ENCODE results near the gene GPR137. TPM values are rescaled to one million over a fixed set of nuclear protein-coding genes. Genes with fewer than 3 reads are reported as not detected.

Gene GPR137
- polyA plus RNA-seq, 2 of the 4 experiments (the other 2 are of a cell fraction): 11.0 to 37.4 TPM

- no peak for TF ChIP-seq FOXS1 (CRISPR knock-in tag; IDR thresholded peaks at IDR 0.05)
- no peak for TF ChIP-seq ZSCAN20 (CRISPR knock-in tag; IDR thresholded peaks at IDR 0.05)
- peak; percentile 52 for TF ChIP-seq PBX3 (IDR thresholded peaks at IDR 0.05)
- TF ChIP-seq POLR2A (IDR thresholded peaks at IDR 0.05; ENCODE audit: low read length): no peak
- peak; percentile 100 for TF ChIP-seq ZFP36 (IDR thresholded peaks at IDR 0.05; ENCODE audit: borderline replicate concordance, partially characterized antibody)
These were observed 16.6 kb upstream of the GPR137 start (continued) for GRCh38 chr11:64268893-64269539.

GRCh38 chr11:64269540-64270220 is 16.0 kb upstream of the GPR137 start:
- Histone ChIP-seq H3K4me1 (peaks cover 32% of the 10 kb centered on the region), H3K4me2 (peak overlapping the region; percentile 97), H3K9me3 (no peaks in the 10 kb centered on the region), H3K27ac (peak overlapping the region; percentile 94 to 97), H3K4me3 (peak overlapping the region; percentile 72)
- DNase-seq (ENCODE audit: low read depth in 1 of 2, low spot score in 1 of 2) (peak; percentile 87 to 100), FAIRE-seq (peak; percentile 59), ATAC-seq (peak; percentile 80 to 91)
- ChIA-PET CTCF (interaction anchor here (0.6 to 16.0 kb wide), 12 partner anchors 11 to 707 kb away, joined by 3 to 220 read pairs (median 4); partner anchors contain the start of genes BAD, CATSPERZ, ESRRA and PLCB3), POLR2A (interaction anchor here (0.6 to 5.9 kb wide), 13 partner anchors 10 to 84 kb away, joined by 3 to 53 read pairs (median 5); partner anchors contain the start of genes BAD, ESRRA, FKBP2 and GPR137)
- peak; percentile 84 for TF ChIP-seq MAX (IDR thresholded peaks at IDR 0.05)
- peak; percentile 19 for TF ChIP-seq PBX3 (IDR thresholded peaks at IDR 0.05)
- peak; percentile 61; the same call in 1 of the 2 replicates for TF ChIP-seq E2F6 (IDR thresholded peaks at IDR 0.05; ENCODE audit: borderline replicate concordance, low read depth)
- peak; percentile 6; the same call in 1 of the 2 replicates for TF ChIP-seq POLR2AphosphoS2 (conservative IDR thresholded peaks at IDR 0.05; ENCODE audit: low read length)
- TF ChIP-seq FOXS1 (CRISPR knock-in tag; IDR thresholded peaks at IDR 0.05): no peak
- TF ChIP-seq MAZ (IDR thresholded peaks at IDR 0.05; ENCODE audit: borderline replicate concordance, low read depth, low read length): peak; percentile 32; the same call in 1 of the 2 replicates
- TF ChIP-seq CEBPB (IDR thresholded peaks at IDR 0.05): peak; percentile 75 to 87; a peak in 3 of 4 replicates
- peak; percentile 32 for TF ChIP-seq POLR2A (IDR thresholded peaks at IDR 0.05; ENCODE audit: low read length)
- 0 out of 2 replicates have a peak, but pooled peaks have one; percentile 27 for TF ChIP-seq TP53 (CRISPR knock-in tag; IDR thresholded peaks at IDR 0.05)
- TF ChIP-seq, protein P1, sequence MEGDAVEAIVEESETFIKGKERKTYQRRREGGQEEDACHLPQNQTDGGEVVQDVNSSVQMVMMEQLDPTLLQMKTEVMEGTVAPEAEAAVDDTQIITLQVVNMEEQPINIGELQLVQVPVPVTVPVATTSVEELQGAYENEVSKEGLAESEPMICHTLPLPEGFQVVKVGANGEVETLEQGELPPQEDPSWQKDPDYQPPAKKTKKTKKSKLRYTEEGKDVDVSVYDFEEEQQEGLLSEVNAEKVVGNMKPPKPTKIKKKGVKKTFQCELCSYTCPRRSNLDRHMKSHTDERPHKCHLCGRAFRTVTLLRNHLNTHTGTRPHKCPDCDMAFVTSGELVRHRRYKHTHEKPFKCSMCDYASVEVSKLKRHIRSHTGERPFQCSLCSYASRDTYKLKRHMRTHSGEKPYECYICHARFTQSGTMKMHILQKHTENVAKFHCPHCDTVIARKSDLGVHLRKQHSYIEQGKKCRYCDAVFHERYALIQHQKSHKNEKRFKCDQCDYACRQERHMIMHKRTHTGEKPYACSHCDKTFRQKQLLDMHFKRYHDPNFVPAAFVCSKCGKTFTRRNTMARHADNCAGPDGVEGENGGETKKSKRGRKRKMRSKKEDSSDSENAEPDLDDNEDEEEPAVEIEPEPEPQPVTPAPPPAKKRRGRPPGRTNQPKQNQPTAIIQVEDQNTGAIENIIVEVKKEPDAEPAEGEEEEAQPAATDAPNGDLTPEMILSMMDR (IDR thresholded peaks at IDR 0.05): peak; percentile 12; the same call in 1 of the 3 replicates
- TF ChIP-seq HOXB13 (CRISPR knock-in tag; IDR thresholded peaks at IDR 0.05; ENCODE audit: low read depth): no peak
- no peak for TF ChIP-seq REST (IDR thresholded peaks at IDR 0.05)
- TF ChIP-seq JUN (IDR thresholded peaks at IDR 0.05): peak; percentile 78 to 92
- TF ChIP-seq FOSL2 (IDR thresholded peaks at IDR 0.05): no peak
- peak; percentile 41; the same call in 1 of the 2 replicates for TF ChIP-seq FOSL2 (CRISPR knock-in tag; IDR thresholded peaks at IDR 0.05)
- no peak for TF ChIP-seq SREBF2 (IDR thresholded peaks at IDR 0.05)
- TF ChIP-seq RAD21 (conservative IDR thresholded peaks at IDR 0.05 in 1 of 2, IDR thresholded peaks at IDR 0.05 in 1 of 2): no peak
- TF ChIP-seq FOSB (CRISPR knock-in tag; IDR thresholded peaks at IDR 0.05): no peak
- TF ChIP-seq RNF2 (IDR thresholded peaks at IDR 0.05; ENCODE audit: borderline replicate concordance, low read depth): peak; percentile 84; the same call in 1 of the 2 replicates
- TF ChIP-seq PHF8 (IDR thresholded peaks at IDR 0.05; ENCODE audit: borderline replicate concordance, low read depth): peak; percentile 56; the same call in 1 of the 2 replicates
- TF ChIP-seq SMC3 (IDR thresholded peaks at IDR 0.05): peak; percentile 4; the same call in 1 of the 3 replicates
- 3% methylated on average over 29 of the region's 58 CpGs for WGBS (ENCODE audit: missing lambda C conversion rate)

All from A549 (cell line).